ENCODE measurements around the gene SLC23A3.
"Not testable (repeated sequence)": the region's sequence is repeated elsewhere in the genome, so short reads cannot be mapped to it uniquely, and the experiment has no call there.

- not testable (repeated sequence) for TF ChIP-seq POLR2A, CTCF (IDR thresholded peaks at IDR 0.05)
Measured at GRCh38 chr2:219201331-219201730, 31.5 kb upstream of the SLC23A3 start.

All from uterus (tissue), 2 donors.